GM03348 (cell line): ENCODE data around the gene TREM2.
"Not testable (repeated sequence)": the region's sequence is repeated elsewhere in the genome, so short reads cannot be mapped to it uniquely, and the experiment has no call there.

Experiments
- DNase-seq: peaks from one replicate; pipeline ENCODE4 v3.0.0; 2012; ENCODE audit warnings: low spot score

The TREM2 gene

GRCh38 chr6:41153992-41154625, 8.8 kb downstream of the TREM2 start, which contains the start of gene TREML1:
TREML1 (minus strand) TSS chr6:41154347; CDS start chr6:41154288, 59 bp downstream.
- DNase-seq, result no peak

GRCh38 chr6:41153451-41153850, 9.5 kb downstream of the TREM2 start:
- no peak for DNase-seq

- DNase-seq, result no peak
Observed at GRCh38 chr6:41150671-41151070, 12.2 kb downstream of the TREM2 start.

- DNase-seq, result no peak
Observed at GRCh38 chr6:41147917-41148316, 15.0 kb downstream of the TREM2 start.

GRCh38 chr6:41136911-41137310, 26.0 kb downstream of the TREM2 start:
- DNase-seq, result no peak

GRCh38 chr6:41135062-41135832, 27.7 kb downstream of the TREM2 start:
- no peak for DNase-seq

GRCh38 chr6:41132254-41132653, 30.7 kb downstream of the TREM2 start:
- no peak for DNase-seq

GRCh38 chr6:41125282-41125681, 37.6 kb downstream of the TREM2 start:
- DNase-seq, result no peak

GRCh38 chr6:41122918-41123317, 40.0 kb downstream of the TREM2 start:
- no peak for DNase-seq

- DNase-seq, result no peak
Observed at GRCh38 chr6:41122373-41122772, 40.5 kb downstream of the TREM2 start.

- DNase-seq, result no peak
Observed at GRCh38 chr6:41120058-41120457, 42.9 kb downstream of the TREM2 start.

- no peak for DNase-seq
Observed at GRCh38 chr6:41119508-41119907, 43.4 kb downstream of the TREM2 start.

GRCh38 chr6:41115027-41115426, 47.9 kb downstream of the TREM2 start:
- not testable (repeated sequence) for DNase-seq

- no peak for DNase-seq
Observed at GRCh38 chr6:41111017-41111416, 51.9 kb downstream of the TREM2 start.
